Bronchial epithelial cell (primary cell): ENCODE measurements around the gene KIF9. TPM values are rescaled to one million over a fixed set of nuclear protein-coding genes. Genes with fewer than 3 reads are reported as not detected.
A peak's percentile ranks its signal among the peaks of the same experiment; 100 is the strongest.
"Not testable (repeated sequence)": the region's sequence is repeated elsewhere in the genome, so short reads cannot be mapped to it uniquely, and the experiment has no call there.

Experiments
- DNase-seq: peaks from one replicate; pipeline ENCODE4 v3.0.0-alpha.2; 2010; ENCODE audit warnings: low read depth
- FAIRE-seq: peaks from 2 replicates; lab custom pipeline; 2011; peaks lifted over from hg19 to GRCh38; lab: Jason Lieb, UNC
- H3K27me3 ChIP-seq: 2 replicates; pipeline ENCODE4 v1.5.1; 2011; ENCODE audit warnings: low read length; ENCODE audit not compliant: control insufficient read depth, insufficient read depth
- H3K36me3 ChIP-seq: 2 replicates; pipeline ENCODE4 v1.5.1; 2011; ENCODE audit warnings: low read length; ENCODE audit not compliant: control insufficient read depth, insufficient read depth
- H3K4me3 ChIP-seq: 2 replicates; pipeline ENCODE4 v1.5.1; 2011; ENCODE audit warnings: mild to moderate bottlenecking, low read depth, low read length, control low read depth
- CTCF ChIP-seq: IDR thresholded peaks from 2 replicates; pipeline ENCODE4 v1.5.1; 2011; ENCODE audit warnings: mild to moderate bottlenecking, moderate library complexity, low read length, control low read depth, inconsistent platforms; ENCODE audit not compliant: insufficient read depth, severe bottlenecking
- total RNA-seq: library from RNA; depleted of rRNA; stranded (reverse); fragments of >200 nt; gene quantifications from 2 replicates; pipeline ENCODE4 v1.2.1, GENCODE V29; 2014

KIF9 gene
- total RNA-seq, 1 donor from 2014 or later, result 2.1 TPM

GRCh38 chr3:47202542-47202941 lies 80.1 kb downstream of the KIF9 start:
- H3K4me3 ChIP-seq, result no peak overlapping the region
- no peak for TF ChIP-seq CTCF
- DNase-seq (no peak), FAIRE-seq (no peak)
- no peaks in the 10 kb centered on the region for H3K36me3 ChIP-seq
- no peaks in the 10 kb centered on the region for H3K27me3 ChIP-seq

- Histone ChIP-seq H3K27me3 (no peaks in the 10 kb centered on the region), H3K36me3 (no peaks in the 10 kb centered on the region), H3K4me3 (no peak overlapping the region)
- TF ChIP-seq CTCF, result no peak
- FAIRE-seq (no peak), DNase-seq (no peak)
These were observed 85.3 kb downstream of the KIF9 start for GRCh38 chr3:47197287-47197686.

GRCh38 chr3:47194994-47195393 lies 87.6 kb downstream of the KIF9 start:
- no peak for FAIRE-seq
- no peak for DNase-seq
- H3K4me3 ChIP-seq, result no peak overlapping the region
- H3K27me3 ChIP-seq, result no peaks in the 10 kb centered on the region
- H3K36me3 ChIP-seq, result no peaks in the 10 kb centered on the region
- no peak for TF ChIP-seq CTCF

- DNase-seq (peak; percentile 29), FAIRE-seq (no peak)
These were observed 88.4 kb downstream of the KIF9 start for GRCh38 chr3:47193871-47194859.

GRCh38 chr3:47186285-47186684 lies 96.3 kb downstream of the KIF9 start:
- DNase-seq (no peak), FAIRE-seq (no peak)
- no peaks in the 10 kb centered on the region for H3K36me3 ChIP-seq
- TF ChIP-seq CTCF, result no peak
- H3K4me3 ChIP-seq, result no peak overlapping the region
- H3K27me3 ChIP-seq, result no peaks in the 10 kb centered on the region

More at GRCh38 chr3:47193871-47194859, 88.4 kb downstream of the KIF9 start:
- TF ChIP-seq CTCF, result no peak
- no peaks in the 10 kb centered on the region for H3K27me3 ChIP-seq
- H3K36me3 ChIP-seq, result no peaks in the 10 kb centered on the region
- no peak overlapping the region for H3K4me3 ChIP-seq

- DNase-seq, H3K27me3 ChIP-seq, FAIRE-seq, H3K4me3 ChIP-seq, H3K36me3 ChIP-seq: not testable (repeated sequence)
These were observed 100.9 kb downstream of the KIF9 start for GRCh38 chr3:47181685-47182084.

- H3K36me3 ChIP-seq, DNase-seq, H3K4me3 ChIP-seq, H3K27me3 ChIP-seq, FAIRE-seq: not testable (repeated sequence)
These were observed 102.6 kb downstream of the KIF9 start for GRCh38 chr3:47180011-47180410.
